Thyroid gland (tissue), 4 donors: ENCODE measurements around the gene MARVELD2.

ENCODE experiments used
- CTCF ChIP-seq, 6 experiments: fragments of 200-600 bp in 3 of 6; fragments of 450-650 bp in 3 of 6; sonication (generic) in 3 of 6; IDR thresholded peaks; one replicate each; pipeline ENCODE4 v1.5.1; 2016 to 2019; ENCODE audit warnings: antibody characterized with exemption in 6 of 6, mild to moderate bottlenecking in 2 of 6, inconsistent platforms in 1 of 6, moderate library complexity in 1 of 6
- POLR2A ChIP-seq, 2 donors: fragments of 450-650 bp; IDR thresholded peaks; one replicate each; pipeline ENCODE4 v1.6.1; 2017; ENCODE audit warnings: antibody characterized with exemption in 2 of 2, mild to moderate bottlenecking in 2 of 2, moderate library complexity in 1 of 2

GRCh38 chr5:69492923-69493395 lies 78.0 kb downstream of the MARVELD2 start:
- no peak for TF ChIP-seq POLR2A (IDR thresholded peaks at IDR 0.05)
- peak in 1 of 6 experiments; percentile 19 for TF ChIP-seq CTCF (IDR thresholded peaks at IDR 0.05)
